SU-DHL-6 (cell line): Measurements from ENCODE around the gene OR56A5.

Experiments
- H2AFZ ChIP-seq: fragments of 200-600 bp; sonication (generic); 2 replicates; pipeline ENCODE4 v1.6.1; 2014; ENCODE audit warnings: low read depth, mild to moderate bottlenecking, moderate library complexity, mixed read lengths, antibody characterized with exemption, low read length; ENCODE audit not compliant: severe bottlenecking
- H3F3A ChIP-seq: fragments of 200-600 bp; shearing (Covaris generic); 2 replicates; pipeline ENCODE4 v1.6.0; 2016; ENCODE audit warnings: antibody characterized with exemption, mild to moderate bottlenecking; ENCODE audit not compliant: insufficient read depth
- H3K27ac ChIP-seq: fragments of 200-600 bp; sonication (generic); 2 replicates; pipeline ENCODE4 v1.5.1; 2016; ENCODE audit warnings: low read depth, mild to moderate bottlenecking, low read length, moderate library complexity, mixed read lengths
- H3K27me3 ChIP-seq: fragments of 200-600 bp; sonication (generic), shearing (Covaris generic); 2 replicates; pipeline ENCODE4 v1.6.0; 2014; ENCODE audit warnings: mild to moderate bottlenecking, low read length
- H3K36me3 ChIP-seq: fragments of 200-600 bp; sonication (generic); 2 replicates; pipeline ENCODE4 v1.6.1; 2014; ENCODE audit warnings: mild to moderate bottlenecking, low read length, mixed read lengths
- H3K4me2 ChIP-seq: fragments of 300-600, 200-600 bp; shearing (Covaris generic), sonication (generic); 2 replicates; pipeline ENCODE4 v1.6.0; 2014; ENCODE audit warnings: low read length, low read depth, mild to moderate bottlenecking; ENCODE audit not compliant: poor library complexity, severe bottlenecking
- H3K4me3 ChIP-seq: fragments of 200-600 bp; sonication (generic); 2 replicates; pipeline ENCODE4 v1.5.1; 2014; ENCODE audit warnings: antibody characterized with exemption, low read length, mild to moderate bottlenecking, mixed read lengths; ENCODE audit not compliant: insufficient read depth, poor library complexity, severe bottlenecking
- H3K79me2 ChIP-seq: fragments of 200-600 bp; sonication (generic); 2 replicates; pipeline ENCODE4 v1.6.1; 2014; ENCODE audit warnings: mild to moderate bottlenecking, low read length, moderate library complexity; ENCODE audit not compliant: insufficient read depth
- H3K9ac ChIP-seq: fragments of 200-600 bp; sonication (generic); 2 replicates; pipeline ENCODE4 v1.7.0; 2014; ENCODE audit warnings: mild to moderate bottlenecking, low read length
- H3K9me2 ChIP-seq: fragments of 200-600 bp; sonication (generic); replicated peaks from 2 replicates; pipeline ENCODE4 v1.6.1; 2014; ENCODE audit warnings: low read length; ENCODE audit not compliant: insufficient read depth
- H3K9me3 ChIP-seq: fragments of 200-600 bp; sonication (generic); 2 replicates; pipeline ENCODE4 v1.6.1; 2014; ENCODE audit warnings: low read length, mixed read lengths; ENCODE audit not compliant: insufficient read depth
- H4K20me1 ChIP-seq: fragments of 200-600 bp; sonication (generic); 2 replicates; pipeline ENCODE4 v1.6.1; 2014; ENCODE audit warnings: low read depth, mild to moderate bottlenecking, antibody characterized with exemption, low read length, moderate library complexity, mixed read lengths
- EZH2phosphoT487 ChIP-seq: fragments of 200-600 bp; sonication (generic), shearing (Covaris generic); conservative IDR thresholded peaks from 2 replicates; pipeline ENCODE4 v1.6.1; 2018; ENCODE audit warnings: mild to moderate bottlenecking, antibody characterized with exemption, low read length, moderate library complexity, mixed read lengths
- TF ChIP-seq, protein P1 (sequence below): fragments of 200-600 bp; sonication (generic); IDR thresholded peaks from one replicate; pipeline ENCODE4 v1.5.1; 2017; ENCODE audit warnings: antibody characterized with exemption, mild to moderate bottlenecking, low read length, moderate library complexity; ENCODE audit not compliant: insufficient read depth, poor library complexity, severe bottlenecking

OR56A5 gene, protein sequence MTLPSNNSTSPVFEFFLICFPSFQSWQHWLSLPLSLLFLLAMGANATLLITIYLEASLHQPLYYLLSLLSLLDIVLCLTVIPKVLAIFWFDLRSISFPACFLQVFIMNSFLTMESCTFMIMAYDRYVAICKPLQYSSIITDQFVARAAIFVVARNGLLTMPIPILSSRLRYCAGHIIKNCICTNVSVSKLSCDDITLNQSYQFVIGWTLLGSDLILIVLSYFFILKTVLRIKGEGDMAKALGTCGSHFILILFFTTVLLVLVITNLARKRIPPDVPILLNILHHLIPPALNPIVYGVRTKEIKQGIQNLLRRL

DNA sequence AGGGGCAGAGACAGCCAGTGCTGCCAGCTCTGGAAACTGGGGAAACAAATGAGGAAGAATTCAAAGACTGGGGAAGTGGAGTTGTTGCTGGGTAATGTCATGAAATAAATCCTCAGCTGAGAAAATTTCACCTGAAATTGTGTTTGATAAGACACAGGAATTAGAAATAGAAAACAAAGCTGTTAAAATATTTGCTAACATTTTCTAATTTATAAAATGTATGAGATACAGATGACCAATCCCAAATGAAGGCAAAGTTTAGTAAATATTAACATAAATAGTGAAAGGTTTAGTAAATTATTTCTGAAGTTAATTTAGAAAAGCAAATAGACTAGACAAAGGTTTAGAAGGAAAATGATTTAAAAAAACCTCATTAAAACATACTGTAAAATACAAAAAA lies at the start of gene OR56A5:
TSS of gene OR56A5 (minus strand) at position 101 of the 400 bp plus-strand sequence. CDS start at position 101, 0 bp downstream.
- Histone ChIP-seq H3K4me3 (no peak within 1 kb of the TSS), H3K79me2 (no peaks in the 10 kb centered on the region), H4K20me1 (no peaks in the 10 kb centered on the region), H3K9me3 (no peaks in the 10 kb centered on the region), H3K27ac (no peak within 1 kb of the TSS), H2AFZ (no peak within 1 kb of the TSS), H3K27me3 (no peaks in the 10 kb centered on the region), H3K4me2 (no peak within 1 kb of the TSS), H3K36me3 (no peaks in the 10 kb centered on the region), H3K9ac (no peak within 1 kb of the TSS), H3F3A (no peaks in the 10 kb centered on the region), H3K9me2 (peaks cover 4% of the 10 kb centered on the region; the same call in 1 of the 2 replicates)
- TF ChIP-seq EZH2phosphoT487, result no peak

DNA sequence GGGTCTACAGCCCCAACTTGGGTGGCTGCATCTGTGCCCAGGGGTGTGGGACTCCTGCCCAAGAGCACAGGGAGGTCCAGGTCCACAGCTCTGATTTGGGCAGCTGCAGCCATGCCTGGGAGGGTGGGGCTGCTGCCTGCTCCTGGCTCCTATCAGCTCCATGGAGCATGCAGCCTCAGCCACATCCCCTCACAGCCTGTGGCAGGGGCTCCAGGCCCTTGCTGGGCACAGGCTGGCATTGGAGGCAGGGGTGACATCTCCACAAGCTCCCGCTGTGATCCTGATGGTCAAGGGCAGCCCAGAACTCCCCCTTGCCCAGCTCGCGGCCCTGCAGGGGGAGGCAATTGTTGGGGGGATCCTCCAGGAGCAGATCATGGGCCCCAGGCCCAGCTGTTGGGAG lies 44.7 kb upstream of the OR56A5 start:
- Histone ChIP-seq H3K27me3 (no peaks in the 10 kb centered on the region), H3K79me2 (no peaks in the 10 kb centered on the region), H4K20me1 (no peaks in the 10 kb centered on the region), H3K9me2 (no peaks in the 10 kb centered on the region), H3K36me3 (no peaks in the 10 kb centered on the region), H3F3A (no peaks in the 10 kb centered on the region), H3K27ac (no peak overlapping the region), H3K9me3 (0 out of 2 replicates have a peak, but pooled peaks cover 6% of the 10 kb centered on the region), H3K4me3 (no peak overlapping the region), H2AFZ (no peak overlapping the region), H3K9ac (no peak overlapping the region), H3K4me2 (no peak overlapping the region)
- TF ChIP-seq, protein P1, sequence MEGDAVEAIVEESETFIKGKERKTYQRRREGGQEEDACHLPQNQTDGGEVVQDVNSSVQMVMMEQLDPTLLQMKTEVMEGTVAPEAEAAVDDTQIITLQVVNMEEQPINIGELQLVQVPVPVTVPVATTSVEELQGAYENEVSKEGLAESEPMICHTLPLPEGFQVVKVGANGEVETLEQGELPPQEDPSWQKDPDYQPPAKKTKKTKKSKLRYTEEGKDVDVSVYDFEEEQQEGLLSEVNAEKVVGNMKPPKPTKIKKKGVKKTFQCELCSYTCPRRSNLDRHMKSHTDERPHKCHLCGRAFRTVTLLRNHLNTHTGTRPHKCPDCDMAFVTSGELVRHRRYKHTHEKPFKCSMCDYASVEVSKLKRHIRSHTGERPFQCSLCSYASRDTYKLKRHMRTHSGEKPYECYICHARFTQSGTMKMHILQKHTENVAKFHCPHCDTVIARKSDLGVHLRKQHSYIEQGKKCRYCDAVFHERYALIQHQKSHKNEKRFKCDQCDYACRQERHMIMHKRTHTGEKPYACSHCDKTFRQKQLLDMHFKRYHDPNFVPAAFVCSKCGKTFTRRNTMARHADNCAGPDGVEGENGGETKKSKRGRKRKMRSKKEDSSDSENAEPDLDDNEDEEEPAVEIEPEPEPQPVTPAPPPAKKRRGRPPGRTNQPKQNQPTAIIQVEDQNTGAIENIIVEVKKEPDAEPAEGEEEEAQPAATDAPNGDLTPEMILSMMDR, result no peak
- no peak for TF ChIP-seq EZH2phosphoT487

DNA sequence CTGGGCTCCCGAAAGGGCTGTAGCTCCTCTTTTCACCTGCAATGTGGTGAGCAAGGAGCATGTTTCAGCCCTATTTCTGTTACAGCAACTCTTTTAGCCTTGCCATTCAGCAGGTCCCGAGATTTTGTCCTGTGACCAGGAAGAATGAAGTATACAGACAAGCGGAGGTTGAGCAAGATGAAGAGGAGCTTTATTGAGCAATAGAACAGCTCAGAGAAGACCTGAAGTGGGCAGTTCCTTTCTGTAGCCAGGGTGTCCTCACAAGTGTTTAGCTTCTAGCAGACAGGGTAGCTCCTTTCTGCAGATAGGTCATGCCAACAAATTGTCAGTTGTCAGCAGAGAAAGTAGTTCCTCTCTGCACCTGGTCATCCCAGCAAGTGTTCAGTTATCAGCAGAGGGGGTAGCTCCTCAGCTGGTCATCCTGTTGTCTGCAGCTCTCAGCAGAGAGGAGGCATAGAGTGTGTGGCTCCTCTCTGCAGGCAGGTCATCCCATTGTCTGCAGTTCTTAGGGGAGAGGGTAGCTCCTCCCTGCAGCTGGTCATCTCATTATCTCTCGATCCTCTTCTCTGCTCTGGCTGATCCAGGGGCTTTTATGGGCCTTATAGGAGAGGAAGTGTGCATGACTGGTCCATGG lies 43.9 kb upstream of the OR56A5 start:
- Histone ChIP-seq H3F3A (no peaks in the 10 kb centered on the region), H3K4me2 (no peak overlapping the region), H3K9ac (no peak overlapping the region), H4K20me1 (no peaks in the 10 kb centered on the region), H2AFZ (no peak overlapping the region), H3K9me2 (no peaks in the 10 kb centered on the region), H3K4me3 (no peak overlapping the region), H3K9me3 (0 out of 2 replicates have a peak, but pooled peaks cover 6% of the 10 kb centered on the region), H3K27me3 (no peaks in the 10 kb centered on the region), H3K27ac (no peak overlapping the region), H3K36me3 (no peaks in the 10 kb centered on the region), H3K79me2 (no peaks in the 10 kb centered on the region)
- TF ChIP-seq, protein P1, result no peak
- TF ChIP-seq EZH2phosphoT487, result no peak

DNA sequence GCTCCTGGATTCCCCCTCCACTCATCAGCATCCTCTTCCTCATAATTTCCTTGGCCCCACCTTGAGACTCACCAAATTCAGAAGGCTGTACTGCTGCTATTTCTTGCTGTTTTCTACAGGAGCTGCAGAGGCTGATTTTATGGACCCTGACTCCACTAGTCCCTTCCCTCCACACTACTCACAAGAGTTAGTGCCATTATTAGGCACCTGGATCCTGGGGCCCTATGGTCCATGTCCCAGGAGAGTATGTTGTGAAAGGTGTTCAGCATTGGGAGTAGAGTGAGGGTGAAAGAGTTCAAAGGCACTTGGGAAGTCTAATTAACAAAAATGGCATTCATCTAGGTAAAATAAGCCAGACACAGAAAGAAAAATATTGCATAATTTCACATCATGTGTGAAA lies 38.6 kb upstream of the OR56A5 start, which contains the start of gene OR56A4:
TSS of gene OR56A4 (minus strand) at position 101 of the 400 bp plus-strand sequence. CDS start 3,954 bp downstream, outside the sequence.
- Histone ChIP-seq H3K9me2 (no peaks in the 10 kb centered on the region), H3K4me2 (no peak within 1 kb of the TSS), H4K20me1 (no peaks in the 10 kb centered on the region), H3K27ac (no peak within 1 kb of the TSS), H3K4me3 (no peak within 1 kb of the TSS), H3K27me3 (no peaks in the 10 kb centered on the region), H2AFZ (no peak within 1 kb of the TSS), H3F3A (no peaks in the 10 kb centered on the region), H3K9ac (no peak within 1 kb of the TSS), H3K36me3 (no peaks in the 10 kb centered on the region), H3K9me3 (no peaks in the 10 kb centered on the region), H3K79me2 (no peaks in the 10 kb centered on the region)
- TF ChIP-seq, protein P1, result no peak
- no peak for TF ChIP-seq EZH2phosphoT487
